Natural killer cell (primary cell): Measurements from ENCODE around the gene GUCA1C. TPM values are rescaled to one million over a fixed set of nuclear protein-coding genes. Genes with fewer than 3 reads are reported as not detected.

ENCODE experiments used
- ATAC-seq, 3 donors: fragments of 150-1000 bp in 2 of 3; fragments of 200-7000 bp in 1 of 3; cut with Tn5 transposase; 1 replicate in 1 of 3; 2 replicates in 2 of 3; pipeline ENCODE4 v1.10.0; 2021; ENCODE audit warnings: mild to moderate bottlenecking in 2 of 3, moderate library complexity in 2 of 3
- DNase-seq, 2 donors: peaks; one replicate each; pipeline versions ENCODE4 v3.0.0 to v3.0.0-alpha.2; 2013 to 2021; ENCODE audit warnings: mixed read lengths in 1 of 2
- H3K27ac ChIP-seq: one replicate; pipeline ENCODE4 v1.5.1; 2013; ENCODE audit warnings: mild to moderate bottlenecking, low read length
- H3K27me3 ChIP-seq: one replicate; pipeline ENCODE4 v1.6.1; 2013; ENCODE audit warnings: low read length; ENCODE audit not compliant: control insufficient read depth, insufficient read depth
- H3K36me3 ChIP-seq: one replicate; pipeline ENCODE4 v1.6.1; 2013; ENCODE audit warnings: low read length; ENCODE audit not compliant: control insufficient read depth, insufficient read depth
- H3K4me1 ChIP-seq: one replicate; pipeline ENCODE4 v1.6.1; 2013; ENCODE audit warnings: low read length; ENCODE audit not compliant: control insufficient read depth, insufficient read depth
- H3K4me3 ChIP-seq: one replicate; pipeline ENCODE4 v1.5.1; 2013; ENCODE audit warnings: low read length
- H3K9me3 ChIP-seq: one replicate; pipeline ENCODE4 v1.6.1; 2013; ENCODE audit warnings: low read length; ENCODE audit not compliant: control insufficient read depth, insufficient read depth
- H3K27ac Mint-ChIP-seq, 2 donors: one replicate each; pipeline ENCODE4 v1.8.0; 2022; ENCODE audit warnings: mild to moderate bottlenecking in 2 of 2, mixed read lengths in 2 of 2, moderate library complexity in 1 of 2
- H3K27me3 Mint-ChIP-seq, 2 donors: one replicate each; pipeline ENCODE4 v1.8.0; 2022; ENCODE audit warnings: low read depth in 2 of 2, mixed read lengths in 2 of 2
- H3K36me3 Mint-ChIP-seq: one replicate; pipeline ENCODE4 v1.8.0; 2022; ENCODE audit warnings: mixed read lengths
- H3K4me1 Mint-ChIP-seq, 2 donors: one replicate each; pipeline ENCODE4 v1.8.0; 2022; ENCODE audit warnings: mixed read lengths in 2 of 2
- H3K4me3 Mint-ChIP-seq: one replicate; pipeline ENCODE4 v1.8.0; 2022; ENCODE audit warnings: mild to moderate bottlenecking, moderate library complexity, mixed read lengths
- H3K9me3 Mint-ChIP-seq, 2 donors: one replicate each; pipeline ENCODE4 v1.8.0; 2022; ENCODE audit warnings: mixed read lengths in 2 of 2
- CTCF ChIP-seq: fragments of 200-600 bp; IDR thresholded peaks from one replicate; pipeline ENCODE4 v1.8.0; 2022; ENCODE audit warnings: antibody characterized with exemption
- WGBS: methylation state at CpG from one replicate; pipeline ENCODE4 v1.1.7; 2013; ENCODE audit warnings: missing lambda C conversion rate; ENCODE audit not compliant: insufficient coverage; 5-methylcytosine and 5-hydroxymethylcytosine counted together
- intact Hi-C: fragments of 100-400 bp; cut with micrococcal nuclease; formaldehyde crosslinking; loops from one replicate; pipeline ENCODE4 v1.14.2; 2022
- total RNA-seq, 4 donors: library from RNA; stranded (reverse); fragments of 120-200 nt in 1 of 4; gene quantifications; one replicate each; pipeline versions ENCODE4 v1.2.3 to v1.2.4, GENCODE V29; 2013 to 2022

GUCA1C gene
- total RNA-seq, 3 donors from 2014 or later (not counting 1 experiment from before 2014, with no cell fraction given), result not detected

- H3K4me1 ChIP-seq, result no peaks in the 10 kb centered on the region
- Mint-ChIP-seq H3K27me3 (no peaks in the 10 kb centered on the region), H3K4me3 (no peak overlapping the region), H3K9me3 (no peaks in the 10 kb centered on the region), H3K4me1 (no peaks in the 10 kb centered on the region), H3K36me3 (no peaks in the 10 kb centered on the region), H3K27ac (no peak overlapping the region)
- no peaks in the 10 kb centered on the region for H3K36me3 ChIP-seq
- no peak for TF ChIP-seq CTCF
- no peak overlapping the region for H3K27ac ChIP-seq
- DNase-seq (no peak), ATAC-seq (no peak)
- H3K9me3 ChIP-seq, result no peaks in the 10 kb centered on the region
- H3K27me3 ChIP-seq, result no peaks in the 10 kb centered on the region
- no peak overlapping the region for H3K4me3 ChIP-seq
- 90% methylated on average over 3 of the region's 3 CpGs for WGBS
- intact Hi-C loops, result no loop called here
Measured at GRCh38 chr3:108899530-108899929, 54.1 kb downstream of the GUCA1C start.

- Histone ChIP-seq H3K4me1 (no peaks in the 10 kb centered on the region), H3K4me3 (no peak overlapping the region), H3K9me3 (no peaks in the 10 kb centered on the region), H3K27ac (no peak overlapping the region), H3K27me3 (no peaks in the 10 kb centered on the region), H3K36me3 (no peaks in the 10 kb centered on the region)
- no peaks in the 10 kb centered on the region for H3K36me3 Mint-ChIP-seq
- DNase-seq (no peak), ATAC-seq (no peak)
- intact Hi-C loops, result no loop called here
- 91% methylated on average over 3 of the region's 3 CpGs for WGBS
- no peak overlapping the region for H3K27ac Mint-ChIP-seq
- no peak for TF ChIP-seq CTCF
- peaks cover 0 to 5% of the 10 kb centered on the region in 2 donors for H3K27me3 Mint-ChIP-seq
- no peak overlapping the region for H3K4me3 Mint-ChIP-seq
- no peaks in the 10 kb centered on the region for H3K9me3 Mint-ChIP-seq
- H3K4me1 Mint-ChIP-seq, result no peaks in the 10 kb centered on the region
Measured at GRCh38 chr3:108897883-108898282, 55.8 kb downstream of the GUCA1C start.

GRCh38 chr3:108894981-108895380, 58.7 kb downstream of the GUCA1C start:
- Mint-ChIP-seq H3K36me3 (no peaks in the 10 kb centered on the region), H3K4me1 (no peaks in the 10 kb centered on the region), H3K27me3 (peaks cover 3 to 11% of the 10 kb centered on the region in 2 donors), H3K4me3 (no peak overlapping the region), H3K9me3 (no peaks in the 10 kb centered on the region), H3K27ac (no peak overlapping the region)
- WGBS, result 91% methylated on average over 5 of the region's 5 CpGs
- Histone ChIP-seq H3K27me3 (no peaks in the 10 kb centered on the region), H3K9me3 (no peaks in the 10 kb centered on the region), H3K36me3 (no peaks in the 10 kb centered on the region), H3K4me3 (no peak overlapping the region), H3K4me1 (no peaks in the 10 kb centered on the region), H3K27ac (no peak overlapping the region)
- DNase-seq (no peak), ATAC-seq (no peak)
- intact Hi-C loops, result no loop called here
- TF ChIP-seq CTCF, result no peak

- Histone ChIP-seq H3K27me3 (no peaks in the 10 kb centered on the region), H3K4me1 (no peaks in the 10 kb centered on the region), H3K4me3 (no peak overlapping the region), H3K27ac (no peak overlapping the region), H3K9me3 (no peaks in the 10 kb centered on the region), H3K36me3 (no peaks in the 10 kb centered on the region)
- H3K36me3 Mint-ChIP-seq, result no peaks in the 10 kb centered on the region
- no peak for TF ChIP-seq CTCF
- DNase-seq (no peak), ATAC-seq (no peak)
- 85% methylated on average over 3 of the region's 3 CpGs for WGBS
- no peak overlapping the region for H3K4me3 Mint-ChIP-seq
- H3K27me3 Mint-ChIP-seq, result peaks cover 3 to 18% of the 10 kb centered on the region in 2 donors
- no peak overlapping the region for H3K27ac Mint-ChIP-seq
- H3K4me1 Mint-ChIP-seq, result no peaks in the 10 kb centered on the region
- intact Hi-C loops, result no loop called here
- H3K9me3 Mint-ChIP-seq, result no peaks in the 10 kb centered on the region
Measured at GRCh38 chr3:108891833-108892232, 61.8 kb downstream of the GUCA1C start.
